Endothelial cell of umbilical vein (primary cell): ENCODE results near the gene SLC1A4. TPM values are rescaled to one million over a fixed set of nuclear protein-coding genes. Genes with fewer than 3 reads are reported as not detected.

Experiments
- BruUV-seq: library from RNA; stranded (reverse); fragments of 400-500 nt; replicated peaks from 2 replicates; lab custom pipeline; 2021; lab: Mats Ljungman, UMichigan
- CTCF ChIA-PET: fragments of 300-600, 350-600 bp; sonication (Branson Sonifier 250); formaldehyde crosslinking; loops from one replicate; lab custom pipeline; 2021; ENCODE audit warnings: antibody characterized with exemption, inconsistent platforms; lab: Charles Lee
- POLR2A ChIA-PET: fragments of 300-600, 350-600 bp; sonication (Branson Sonifier 250); formaldehyde crosslinking; loops from one replicate; lab custom pipeline; 2021; ENCODE audit warnings: antibody characterized with exemption, inconsistent platforms; lab: Charles Lee
- DNase-seq: peaks from one replicate; pipeline ENCODE4 v3.0.0-alpha.2; 2011; ENCODE audit warnings: low read depth, low spot score
- FAIRE-seq: peaks from 2 replicates; lab custom pipeline; 2011; peaks lifted over from hg19 to GRCh38; lab: Jason Lieb, UNC
- H2AFZ ChIP-seq: 2 replicates; pipeline ENCODE4 v1.6.0; 2012; ENCODE audit warnings: low read depth, low read length, control low read depth, inconsistent platforms
- H3K27ac ChIP-seq: 2 replicates; pipeline ENCODE4 v1.5.1; 2011; ENCODE audit warnings: low read depth, mild to moderate bottlenecking, control low read depth, low read length, moderate library complexity; ENCODE audit not compliant: insufficient read depth
- H3K27me3 ChIP-seq, 2 experiments: 2 replicates each; pipeline versions ENCODE4 v1.6.0 to v1.6.1; 2011; ENCODE audit warnings: low read length in 2 of 2, mixed read lengths in 1 of 2; ENCODE audit not compliant: control insufficient read depth in 2 of 2, insufficient read depth in 2 of 2
- H3K36me3 ChIP-seq, 2 experiments: 2 replicates in 1 of 2; 3 replicates in 1 of 2; pipeline ENCODE4 v1.5.1; 2011; ENCODE audit warnings: low read length in 2 of 2, mild to moderate bottlenecking in 1 of 2, moderate library complexity in 1 of 2; ENCODE audit not compliant: control insufficient read depth in 2 of 2, insufficient read depth in 2 of 2; ENCODE audit errors: extremely low read depth in 1 of 2
- H3K4me1 ChIP-seq: 3 replicates; pipeline ENCODE4 v1.5.1; 2011; ENCODE audit warnings: mild to moderate bottlenecking, low read length; ENCODE audit not compliant: control insufficient read depth, insufficient read depth; ENCODE audit errors: extremely low read depth
- H3K4me2 ChIP-seq: 2 replicates; pipeline ENCODE4 v1.6.1; 2011; ENCODE audit warnings: low read length, control low read depth, mixed read lengths; ENCODE audit not compliant: insufficient read depth
- H3K4me3 ChIP-seq, 3 experiments: fragments of 200-600 bp in 1 of 3; sonication (generic), shearing (Covaris generic) in 1 of 3; replicated peaks in 1 of 3; 2 replicates each; pipeline ENCODE4 v1.5.1; 2011 to 2016; ENCODE audit warnings: control low read depth in 3 of 3, low read length in 3 of 3, mild to moderate bottlenecking in 2 of 3, inconsistent platforms in 1 of 3, low read depth in 1 of 3, moderate library complexity in 1 of 3; ENCODE audit not compliant: insufficient read depth in 1 of 3
- H3K79me2 ChIP-seq: 2 replicates; pipeline ENCODE4 v1.6.0; 2012; ENCODE audit warnings: low read length, inconsistent platforms; ENCODE audit not compliant: control insufficient read depth, insufficient read depth
- H3K9ac ChIP-seq: replicated peaks from 2 replicates; pipeline ENCODE3; 2011; ENCODE audit warnings: low read length, control low read depth; ENCODE audit not compliant: insufficient read depth; ENCODE audit errors: extremely low read depth
- H3K9me1 ChIP-seq: replicated peaks from 3 replicates; pipeline ENCODE4 v1.6.0; 2011; ENCODE audit warnings: mild to moderate bottlenecking, low read length; ENCODE audit not compliant: control insufficient read depth, insufficient read depth; ENCODE audit errors: extremely low read depth
- H3K9me3 ChIP-seq: replicated peaks from 2 replicates; pipeline ENCODE4 v1.5.1; 2012; ENCODE audit warnings: low read length, inconsistent platforms; ENCODE audit not compliant: control insufficient read depth, insufficient read depth
- H4K20me1 ChIP-seq: replicated peaks from 2 replicates; pipeline ENCODE3; 2011; ENCODE audit warnings: mild to moderate bottlenecking, low read length; ENCODE audit not compliant: control insufficient read depth, insufficient read depth; ENCODE audit errors: extremely low read depth
- CTCF ChIP-seq, 2 donors: IDR thresholded peaks; 1 replicate in 1 of 2; 2 replicates in 1 of 2; pipeline ENCODE4 v1.5.1; 2011; ENCODE audit warnings: low read length in 2 of 2, mild to moderate bottlenecking in 2 of 2, moderate library complexity in 2 of 2, control low read depth in 1 of 2, inconsistent platforms in 1 of 2, low read depth in 1 of 2; ENCODE audit not compliant: insufficient read depth in 1 of 2; ENCODE audit errors: extremely low read depth in 1 of 2
- EZH2 ChIP-seq: IDR thresholded peaks from 2 replicates; pipeline ENCODE4 v1.6.1; 2012; ENCODE audit warnings: borderline replicate concordance, low read depth, mild to moderate bottlenecking, moderate library complexity, low read length, inconsistent platforms; ENCODE audit not compliant: severe bottlenecking
- FOS ChIP-seq: IDR thresholded peaks from 2 replicates; pipeline ENCODE4 v1.6.1; 2011; ENCODE audit warnings: mild to moderate bottlenecking, low read length, moderate library complexity, borderline replicate concordance; ENCODE audit not compliant: insufficient read depth
- GATA2 ChIP-seq: IDR thresholded peaks from 2 replicates; pipeline ENCODE4 v1.7.0; 2011; ENCODE audit warnings: low read depth, mild to moderate bottlenecking, moderate library complexity, mixed read lengths, low read length; ENCODE audit not compliant: insufficient read length, insufficient read depth
- JUN ChIP-seq: IDR thresholded peaks from 2 replicates; pipeline ENCODE4 v1.6.1; 2011; ENCODE audit warnings: borderline replicate concordance, low read depth; ENCODE audit not compliant: insufficient read length, insufficient read depth
- MAX ChIP-seq: IDR thresholded peaks from 2 replicates; pipeline ENCODE4 v1.6.1; 2011; ENCODE audit not compliant: insufficient read depth, insufficient read length
- MYC ChIP-seq: IDR thresholded peaks from one replicate; pipeline ENCODE4 v1.6.1; 2011; ENCODE audit warnings: mild to moderate bottlenecking, low read depth, low read length
- POLR2A ChIP-seq: IDR thresholded peaks from 2 replicates; pipeline ENCODE4 v1.6.1; 2012; ENCODE audit warnings: low read depth, mild to moderate bottlenecking, control low read depth, low read length
- POLR2AphosphoS5 ChIP-seq: IDR thresholded peaks from 2 replicates; pipeline ENCODE4 v1.6.1; 2012; ENCODE audit warnings: low read depth, mild to moderate bottlenecking, control low read depth, low read length, moderate library complexity; ENCODE audit not compliant: insufficient read depth
- dilution Hi-C: fragments of 300-500 bp; cut with MboI; formaldehyde crosslinking; loops from one replicate; pipeline ENCODE4 v1.15.0; 2019; ENCODE audit warnings: low sequenced_read_pairs; ENCODE audit not compliant: extremely low pct_ligation_motif_present
- intact Hi-C: fragments of 100-400 bp; cut with micrococcal nuclease; formaldehyde crosslinking; loops from one replicate; pipeline ENCODE4 v1.10.0; 2022
- polyA plus RNA-seq, 4 experiments: library from polyadenylated mRNA; depleted of rRNA in 3 of 4; stranded (reverse) in 3 of 4; unstranded in 1 of 4; fragments of >200 nt; gene quantifications; 2 replicates each; pipeline versions ENCODE4 v1.2.1 to v1.2.3, GENCODE V29; 2011 to 2012; ENCODE audit warnings: missing spikeins in 1 of 4
- total RNA-seq: library from RNA; stranded (reverse); gene quantifications from 2 replicates; pipeline ENCODE4 v1.2.3, GENCODE V29; 2021

Gene SLC1A4
- total and polyA plus RNA-seq, 2 donors (not counting 3 experiments of a cell fraction or from before 2014, with no cell fraction given) = 9.9 to 13.9 TPM

- no peaks in the 10 kb centered on the region for H3K4me1 ChIP-seq
- TF ChIP-seq JUN (no peak), MYC (no peak), POLR2A (no peak), EZH2 (no peak), FOS (no peak), CTCF (IDR thresholded peaks at IDR 0.05; ENCODE audit: extremely low read depth in 1 of 2, insufficient read depth in 1 of 2, low read depth in 1 of 2, low read length in 2 of 2) (no peak), MAX (no peak), POLR2AphosphoS5 (no peak), GATA2 (no peak)
- H3K9me3 ChIP-seq = no peaks in the 10 kb centered on the region
- POLR2A ChIA-PET = no interaction called here
- H3K27ac ChIP-seq = no peak overlapping the region
- CTCF ChIA-PET = interaction anchor here (1.5 to 1.8 kb wide), 2 partner anchors 15 to 29 kb away, joined by 3 to 6 read pairs; no protein-coding TSS in a partner anchor
- DNase-seq = no peak
- no peaks in the 10 kb centered on the region for H4K20me1 ChIP-seq
- H3K9ac ChIP-seq = no peak overlapping the region
- peaks cover 10 to 16% of the 10 kb centered on the region in 2 experiments for H3K27me3 ChIP-seq
- H3K9me1 ChIP-seq = no peaks in the 10 kb centered on the region
- no peaks in the 10 kb centered on the region for H3K36me3 ChIP-seq
- dilution Hi-C loops (no loop called here), intact Hi-C loops (no loop called here)
- no peak overlapping the region for H3K4me2 ChIP-seq
- no peak for FAIRE-seq
- BruUV-seq = no TSS peak
- H3K4me3 ChIP-seq = no peak overlapping the region
- no peaks in the 10 kb centered on the region for H3K79me2 ChIP-seq
- H2AFZ ChIP-seq = no peak overlapping the region
Observed at GRCh38 chr2:64946769-64947247, 42.4 kb upstream of the SLC1A4 start.
